NCI-H1105 treated with DMSO at 0.1 percent for 48 hours (cell line): ENCODE measurements around the gene C1orf141.
A peak's percentile ranks its signal among the peaks of the same experiment; 100 is the strongest.
"Not testable (repeated sequence)": the region's sequence is repeated elsewhere in the genome, so short reads cannot be mapped to it uniquely, and the experiment has no call there.

Experiments
- DNase-seq: peaks from one replicate; lab custom pipeline; 2025; lab: John Stamatoyannopoulos, UW

C1orf141 gene

DNA sequence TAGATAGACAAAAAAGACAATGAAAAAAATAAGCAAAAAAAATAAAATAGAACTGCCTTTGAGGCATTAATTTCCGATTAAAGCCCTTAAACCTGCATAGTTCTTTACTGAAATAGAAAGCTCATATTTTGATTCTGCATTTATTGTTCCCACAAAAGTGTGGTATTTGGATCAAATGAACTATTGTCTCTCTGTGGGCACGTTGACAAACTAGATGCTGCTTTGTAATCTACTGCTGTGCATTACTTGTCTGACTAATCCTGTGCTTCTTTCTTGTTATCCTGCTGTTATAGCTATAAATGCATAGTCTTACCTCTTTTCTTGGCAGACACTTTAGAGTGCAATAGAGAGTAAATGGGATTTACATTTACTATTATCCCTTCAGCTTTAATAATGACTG, 49.4 kb downstream of the C1orf141 start:
- DNase-seq, result no peak

DNA sequence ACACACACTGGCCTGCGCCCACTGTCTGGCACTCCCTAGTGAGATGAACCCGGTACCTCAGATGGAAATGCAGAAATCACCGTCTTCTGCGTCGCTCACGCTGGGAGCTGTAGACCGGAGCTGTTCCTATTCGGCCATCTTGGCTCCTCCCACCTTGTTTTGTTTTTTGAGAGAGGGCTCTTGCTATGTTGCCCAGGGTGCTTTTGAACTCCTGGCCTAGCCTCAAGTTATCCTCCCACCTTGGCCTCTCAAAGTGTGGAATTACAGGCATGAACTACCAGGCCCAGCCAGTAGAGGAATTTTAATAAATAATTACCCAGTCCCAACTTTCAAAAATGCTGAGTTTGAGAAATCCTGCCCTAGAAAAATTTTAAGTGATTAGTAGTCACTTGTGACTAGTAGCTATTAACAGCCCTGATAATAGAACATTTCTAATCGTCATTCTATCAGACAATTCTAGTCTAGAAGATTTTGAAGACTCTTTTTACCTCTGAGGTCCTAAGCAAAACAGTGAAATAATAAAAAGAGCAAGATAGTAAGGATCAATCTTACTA, 49.9 kb downstream of the C1orf141 start:
- no peak for DNase-seq

DNA sequence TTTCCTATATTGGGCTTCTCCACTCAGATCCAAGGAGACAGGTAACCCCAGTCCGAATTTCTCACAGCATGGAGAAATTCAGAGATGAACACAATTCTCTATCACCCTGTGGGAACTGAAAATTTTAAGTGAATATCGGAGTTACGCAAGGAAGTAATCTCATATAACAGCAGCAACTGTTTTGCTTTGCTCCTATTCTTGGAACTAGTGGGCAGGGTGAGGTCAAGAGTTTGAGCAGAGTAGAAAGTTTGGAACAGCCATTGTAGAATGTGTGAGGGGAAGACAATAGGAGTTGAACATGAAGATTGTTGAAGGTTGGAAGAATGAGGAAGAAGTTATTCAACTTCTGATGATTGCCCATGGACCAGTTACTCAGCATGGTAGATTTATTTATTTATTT, 56.5 kb downstream of the C1orf141 start:
- DNase-seq, result no peak

DNA sequence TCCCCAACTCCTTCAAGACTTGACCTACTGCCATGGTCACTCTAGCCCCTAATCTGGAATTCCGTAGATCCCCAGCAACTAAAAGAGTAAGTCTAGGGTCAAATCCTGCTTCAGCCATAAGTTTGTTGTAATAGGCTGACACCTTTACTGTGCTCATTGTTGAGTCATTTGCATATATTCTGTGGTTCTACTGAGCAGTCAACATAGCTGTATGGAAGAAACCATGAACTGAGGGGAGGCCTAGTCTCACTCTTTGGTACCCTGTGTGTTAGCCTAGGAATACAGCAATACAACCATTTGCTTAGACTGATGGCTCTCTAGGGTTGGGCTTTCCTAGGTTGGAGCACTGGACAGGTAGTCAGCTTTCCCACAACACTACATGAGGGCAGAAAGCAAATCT, 57.2 kb downstream of the C1orf141 start:
- no peak for DNase-seq

DNA sequence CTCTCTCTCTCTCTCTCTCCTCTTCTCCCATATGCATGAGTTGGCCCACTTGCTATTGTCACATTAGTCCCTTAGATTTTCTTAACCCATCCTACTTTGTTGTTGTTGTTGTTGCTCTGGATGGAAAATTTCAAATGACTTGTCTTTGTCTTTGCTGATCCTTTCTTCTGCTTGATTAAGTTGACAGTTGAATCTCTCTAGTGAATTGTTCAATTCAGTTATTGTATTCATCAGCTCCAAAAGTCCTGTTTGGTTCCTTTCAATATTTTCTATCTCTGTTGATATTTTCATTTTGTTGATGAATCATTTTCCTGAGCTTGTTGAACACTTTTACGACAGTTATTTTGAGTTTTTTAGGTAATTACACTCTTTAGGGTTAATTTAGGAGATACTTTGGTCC, 62.0 kb downstream of the C1orf141 start:
- no peak for DNase-seq

- not testable (repeated sequence) for DNase-seq
These were observed 67.1 kb downstream of the C1orf141 start for GRCh38 chr1:67067655-67068054.

- no peak for DNase-seq
These were observed 72.4 kb downstream of the C1orf141 start for GRCh38 chr1:67062412-67062811.

DNA sequence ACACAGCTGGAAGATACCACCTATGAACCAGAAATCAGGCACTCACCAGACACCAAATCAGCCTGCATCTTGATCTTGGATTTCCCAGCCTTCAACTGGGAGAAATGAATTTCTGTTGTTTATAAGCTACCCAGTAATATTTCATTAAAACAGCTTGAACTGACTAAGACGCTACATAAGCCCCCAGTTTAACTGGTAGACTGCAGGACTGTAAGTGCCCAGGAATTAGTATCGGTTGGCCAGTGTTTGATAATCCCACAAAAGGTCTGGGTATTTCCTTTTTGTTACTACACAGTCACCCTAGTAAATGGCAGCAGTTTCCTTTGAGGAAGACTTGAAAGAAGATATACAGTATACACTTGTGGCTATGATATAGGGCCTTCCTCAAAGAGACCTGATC, 73.5 kb downstream of the C1orf141 start:
- no peak for DNase-seq

DNA sequence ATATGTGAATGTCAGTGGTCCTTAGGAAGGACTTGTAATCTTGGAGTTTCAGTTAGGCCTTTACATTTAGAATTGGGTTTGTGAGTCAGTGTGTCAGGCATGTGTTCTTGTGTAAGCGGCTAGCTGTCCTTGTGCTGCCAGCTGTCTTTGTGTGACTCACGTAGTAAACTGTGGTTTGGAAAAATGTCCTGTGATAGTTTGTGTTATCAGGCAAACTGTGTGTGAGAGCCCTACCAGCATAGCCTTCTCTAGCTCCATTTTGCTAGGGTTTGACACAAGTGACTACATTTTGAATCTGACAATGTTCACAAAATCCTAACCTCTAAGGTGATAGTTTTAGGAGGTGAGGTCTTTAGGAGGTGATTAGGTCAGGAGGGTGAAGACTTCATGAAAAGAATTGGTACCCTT, 74.0 kb downstream of the C1orf141 start:
- DNase-seq, result no peak

DNA sequence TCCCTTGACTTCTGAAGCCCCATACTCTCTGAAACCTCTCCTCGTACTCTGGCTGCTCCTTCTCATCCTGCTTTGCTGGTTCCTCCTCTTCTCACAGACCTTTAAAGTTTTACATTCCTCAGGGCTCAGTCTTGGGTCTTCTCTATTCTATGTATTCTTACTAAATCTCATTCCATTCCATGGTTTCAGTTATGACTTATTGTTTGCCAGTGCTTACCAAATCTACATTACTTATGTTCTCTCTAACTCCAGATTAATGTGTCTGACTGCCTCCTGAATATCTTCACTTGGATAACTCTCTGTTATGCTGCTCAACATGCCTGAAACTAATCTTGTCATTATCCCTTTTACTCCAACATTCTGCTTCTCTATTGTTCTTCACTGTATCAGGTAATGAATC, 75.4 kb downstream of the C1orf141 start:
- no peak for DNase-seq

DNA sequence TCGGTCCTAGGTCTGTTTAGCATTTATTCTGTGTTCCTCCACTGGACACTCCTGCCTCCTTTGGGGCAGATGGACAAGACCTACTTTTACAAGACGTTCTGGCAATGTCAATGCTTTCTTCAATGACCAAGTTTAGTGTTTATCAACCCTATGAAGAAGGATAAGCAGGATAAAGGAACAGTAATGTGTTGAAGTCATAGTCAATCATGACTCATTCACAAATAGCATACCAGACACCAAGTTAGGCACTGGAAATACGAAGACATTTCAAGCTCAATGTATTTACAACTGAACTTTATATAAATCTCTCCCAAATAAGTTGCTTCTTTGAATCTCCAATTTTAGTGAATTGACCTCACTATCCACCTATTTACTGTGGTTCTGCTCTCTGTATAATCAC, 76.0 kb downstream of the C1orf141 start:
- DNase-seq, result no peak

GRCh38 chr1:67058242-67058641, 76.5 kb downstream of the C1orf141 start:
- DNase-seq, result no peak

GRCh38 chr1:67053785-67054772, 80.7 kb downstream of the C1orf141 start, which contains the start of gene SLC35D1:
Gene SLC35D1, minus strand, starts transcription at chr1:67054148. Its CDS starts 135 bp downstream, at chr1:67054013.
- DNase-seq, result peak; percentile 92

GRCh38 chr1:67053535-67053784, 81.3 kb downstream of the C1orf141 start:
- peak; percentile 67 for DNase-seq

GRCh38 chr1:67052741-67053534, 81.8 kb downstream of the C1orf141 start:
- peak; percentile 33 for DNase-seq

- DNase-seq, result no peak
These were observed 83.6 kb downstream of the C1orf141 start for GRCh38 chr1:67051196-67051595.

DNA sequence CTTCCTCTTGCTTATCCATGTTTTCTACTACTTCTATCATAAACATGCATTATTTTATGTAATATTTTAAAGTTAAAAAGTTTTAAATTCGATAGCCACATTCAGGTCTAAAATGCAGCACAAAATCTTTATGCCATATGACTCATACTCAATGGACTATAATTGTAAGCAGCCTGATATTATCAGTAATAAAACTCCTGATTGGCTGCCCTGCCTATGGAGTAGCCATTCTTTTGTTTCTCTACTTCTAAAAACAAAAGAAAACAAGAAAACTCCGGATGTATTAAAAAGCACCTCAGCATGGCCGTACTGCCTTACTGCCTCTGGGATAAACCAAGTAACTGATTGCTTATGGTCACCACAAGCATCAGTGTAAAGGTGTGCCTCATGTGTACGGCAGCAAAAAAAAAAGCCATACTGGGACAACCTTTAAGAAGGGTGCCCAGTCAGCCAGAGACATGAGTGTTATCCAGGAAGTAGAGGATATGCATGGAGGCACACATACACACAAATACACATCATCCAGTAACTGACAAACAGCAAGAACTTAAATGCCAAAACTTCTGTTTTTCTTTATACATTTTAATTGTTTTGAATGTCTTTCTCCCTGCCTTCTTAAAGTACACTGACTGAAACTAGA, 90.0 kb downstream of the C1orf141 start:
- no peak for DNase-seq

DNA sequence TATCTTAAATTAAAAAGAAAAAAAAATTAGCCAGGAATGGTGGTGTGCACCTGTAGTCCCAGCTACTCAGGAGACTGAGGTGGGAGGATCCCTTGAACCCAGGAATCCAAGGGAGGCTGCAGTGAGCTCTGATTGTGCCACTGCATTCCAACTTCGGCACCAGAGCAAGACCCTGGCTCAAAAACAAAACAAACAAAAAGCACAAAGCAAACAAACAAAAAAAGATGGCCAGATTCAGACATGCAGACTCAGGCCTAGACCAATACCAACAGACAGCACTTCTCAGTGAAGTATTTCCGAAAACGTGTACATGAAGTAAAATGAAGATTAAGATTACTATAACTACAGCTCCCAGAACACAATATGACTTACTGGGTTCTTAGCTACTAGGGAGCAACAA, 91.4 kb downstream of the C1orf141 start:
- DNase-seq, result no peak
